Measurements from ENCODE around the gene TJP1.

TJP1 gene

GRCh38 chr15:29822100-29822683 is at the start of gene TJP1:
Gene TJP1 (minus strand): TSS chr15:29822468. CDS start chr15:29822028, 440 bp downstream.
- no peak for DNase-seq (ENCODE audit: low read depth)

GRCh38 chr15:29871401-29871800 is 49.1 kb upstream of the TJP1 start:
- no peak for DNase-seq (ENCODE audit: low read depth)

- no peak for DNase-seq (ENCODE audit: low read depth)
Observed at GRCh38 chr15:29870495-29871151, 48.4 kb upstream of the TJP1 start.

GRCh38 chr15:29867241-29868000 is 45.2 kb upstream of the TJP1 start:
- DNase-seq (ENCODE audit: low read depth) = no peak

GRCh38 chr15:29866337-29866736 is 44.1 kb upstream of the TJP1 start:
- DNase-seq (ENCODE audit: low read depth) = no peak

GRCh38 chr15:29864501-29864900 is 42.2 kb upstream of the TJP1 start:
- no peak for DNase-seq (ENCODE audit: low read depth)

GRCh38 chr15:29863438-29863837 is 41.2 kb upstream of the TJP1 start:
- no peak for DNase-seq (ENCODE audit: low read depth)

- DNase-seq (ENCODE audit: low read depth) = no peak
Observed at GRCh38 chr15:29862271-29862670, 40.0 kb upstream of the TJP1 start.

- no peak for DNase-seq (ENCODE audit: low read depth)
Observed at GRCh38 chr15:29860872-29861271, 38.6 kb upstream of the TJP1 start.

GRCh38 chr15:29859973-29860715 is 37.9 kb upstream of the TJP1 start:
- DNase-seq (ENCODE audit: low read depth) = no peak

GRCh38 chr15:29859293-29859692 is 37.0 kb upstream of the TJP1 start:
- no peak for DNase-seq (ENCODE audit: low read depth)

- DNase-seq (ENCODE audit: low read depth) = no peak
Observed at GRCh38 chr15:29857221-29857789, 35.0 kb upstream of the TJP1 start.

GRCh38 chr15:29854413-29854812 is 32.1 kb upstream of the TJP1 start:
- no peak for DNase-seq (ENCODE audit: low read depth)

GRCh38 chr15:29853211-29853987 is 31.1 kb upstream of the TJP1 start:
- no peak for DNase-seq (ENCODE audit: low read depth)

- DNase-seq (ENCODE audit: low read depth) = no peak
Observed at GRCh38 chr15:29852201-29852600, 29.9 kb upstream of the TJP1 start.

- no peak for DNase-seq (ENCODE audit: low read depth)
Observed at GRCh38 chr15:29849716-29850115, 27.4 kb upstream of the TJP1 start.

GRCh38 chr15:29849218-29849617 is 26.9 kb upstream of the TJP1 start:
- no peak for DNase-seq (ENCODE audit: low read depth)

- DNase-seq (ENCODE audit: low read depth) = no peak
Observed at GRCh38 chr15:29844290-29844903, 22.1 kb upstream of the TJP1 start.

GRCh38 chr15:29842290-29842689 is 20.0 kb upstream of the TJP1 start:
- DNase-seq (ENCODE audit: low read depth) = no peak

GRCh38 chr15:29840926-29841325 is 18.7 kb upstream of the TJP1 start:
- no peak for DNase-seq (ENCODE audit: low read depth)

GRCh38 chr15:29840054-29840453 is 17.8 kb upstream of the TJP1 start:
- DNase-seq (ENCODE audit: low read depth) = no peak
